ENCODE measurements around the gene UBE3D. TPM values are rescaled to one million over a fixed set of nuclear protein-coding genes. Genes with fewer than 3 reads are reported as not detected.

Gene UBE3D
- total RNA-seq, 1 experiment from 2014 or later, result 10.9 TPM

- POLR2A ChIA-PET, result no interaction called here
- H3K36me3 ChIP-seq (ENCODE audit: control insufficient read depth, insufficient read depth, low read length), result peaks cover 2% of the 10 kb centered on the region
- no peaks in the 10 kb centered on the region for H3K4me1 ChIP-seq
- Mint-ChIP-seq H3K4me1 (ENCODE audit: low read depth, unreplicated experiment) (peaks cover 12% of the 10 kb centered on the region), H3K27ac (ENCODE audit: unreplicated experiment) (no peak overlapping the region), H3K4me3 (ENCODE audit: unreplicated experiment) (no peak overlapping the region), H3K36me3 (ENCODE audit: insufficient read depth, unreplicated experiment) (peaks cover 5% of the 10 kb centered on the region), H3K27me3 (ENCODE audit: insufficient read depth, unreplicated experiment) (no peaks in the 10 kb centered on the region), H3K9me3 (ENCODE audit: unreplicated experiment) (no peaks in the 10 kb centered on the region)
- CTCF ChIA-PET, result no interaction called here
- H3K9me3 ChIP-seq, result no peaks in the 10 kb centered on the region
- no peaks in the 10 kb centered on the region for H3K27me3 ChIP-seq (replicated peaks; ENCODE audit: control insufficient read depth, insufficient read depth, low read length)
- intact Hi-C loops (cut with micrococcal nuclease; ENCODE audit: unreplicated experiment), result no loop called here
- DNase-seq, result no peak
- no TSS peak for BruUV-seq (replicated peaks)
- no peak overlapping the region for H3K4me3 ChIP-seq (ENCODE audit: low read depth, low read length)
- TF ChIP-seq, protein P1, sequence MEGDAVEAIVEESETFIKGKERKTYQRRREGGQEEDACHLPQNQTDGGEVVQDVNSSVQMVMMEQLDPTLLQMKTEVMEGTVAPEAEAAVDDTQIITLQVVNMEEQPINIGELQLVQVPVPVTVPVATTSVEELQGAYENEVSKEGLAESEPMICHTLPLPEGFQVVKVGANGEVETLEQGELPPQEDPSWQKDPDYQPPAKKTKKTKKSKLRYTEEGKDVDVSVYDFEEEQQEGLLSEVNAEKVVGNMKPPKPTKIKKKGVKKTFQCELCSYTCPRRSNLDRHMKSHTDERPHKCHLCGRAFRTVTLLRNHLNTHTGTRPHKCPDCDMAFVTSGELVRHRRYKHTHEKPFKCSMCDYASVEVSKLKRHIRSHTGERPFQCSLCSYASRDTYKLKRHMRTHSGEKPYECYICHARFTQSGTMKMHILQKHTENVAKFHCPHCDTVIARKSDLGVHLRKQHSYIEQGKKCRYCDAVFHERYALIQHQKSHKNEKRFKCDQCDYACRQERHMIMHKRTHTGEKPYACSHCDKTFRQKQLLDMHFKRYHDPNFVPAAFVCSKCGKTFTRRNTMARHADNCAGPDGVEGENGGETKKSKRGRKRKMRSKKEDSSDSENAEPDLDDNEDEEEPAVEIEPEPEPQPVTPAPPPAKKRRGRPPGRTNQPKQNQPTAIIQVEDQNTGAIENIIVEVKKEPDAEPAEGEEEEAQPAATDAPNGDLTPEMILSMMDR (IDR thresholded peaks at IDR 0.05; ENCODE audit: insufficient read depth in 1 of 2, low read depth in 1 of 2, low read length in 1 of 2, severe bottlenecking in 1 of 2, unreplicated experiment in 1 of 2), result no peak
These were observed 57.0 kb downstream of the UBE3D start for GRCh38 chr6:83008626-83009025.

DNA sequence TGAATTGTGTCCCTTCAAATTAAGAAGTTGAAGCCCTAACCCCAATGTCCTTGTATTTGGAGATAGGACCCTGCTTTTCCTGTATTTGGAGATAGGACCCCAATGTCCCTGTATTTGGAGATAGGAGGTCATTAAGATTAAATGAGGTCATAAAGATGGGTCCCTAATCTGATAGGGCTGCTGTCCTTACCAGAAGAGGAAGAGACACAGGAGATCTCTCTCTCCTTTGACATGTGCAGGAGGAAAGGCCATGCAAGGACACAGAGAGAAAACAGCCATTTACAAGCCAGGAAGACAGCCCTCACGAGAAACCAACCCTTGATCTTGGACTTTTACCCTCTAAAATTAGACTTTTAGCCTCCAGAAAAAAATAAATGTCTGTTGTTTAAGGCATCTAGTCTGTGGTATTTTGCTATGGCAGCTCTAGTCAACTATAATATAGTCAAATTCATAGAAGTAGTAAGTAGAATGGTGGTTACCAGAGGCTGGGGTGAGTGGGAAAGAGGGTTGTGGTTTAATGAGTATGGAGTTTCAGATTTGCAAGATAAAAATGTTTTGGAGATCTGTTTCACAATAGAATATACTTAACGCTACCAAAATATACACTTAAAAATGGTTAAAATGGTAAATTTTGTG is 59.3 kb downstream of the UBE3D start:
- H3K27ac Mint-ChIP-seq (ENCODE audit: unreplicated experiment), result no peak overlapping the region
- no peaks in the 10 kb centered on the region for H3K9me3 ChIP-seq
- TF ChIP-seq, protein P1 (IDR thresholded peaks at IDR 0.05; ENCODE audit: insufficient read depth in 1 of 2, low read depth in 1 of 2, low read length in 1 of 2, severe bottlenecking in 1 of 2, unreplicated experiment in 1 of 2), result no peak
- peaks cover 12% of the 10 kb centered on the region for H3K4me1 Mint-ChIP-seq (ENCODE audit: low read depth, unreplicated experiment)
- ChIA-PET POLR2A (no interaction called here), CTCF (no interaction called here)
- intact Hi-C loops (cut with micrococcal nuclease; ENCODE audit: unreplicated experiment), result no loop called here
- no TSS peak for BruUV-seq (replicated peaks)
- H3K4me1 ChIP-seq, result no peaks in the 10 kb centered on the region
- no peaks in the 10 kb centered on the region for H3K9me3 Mint-ChIP-seq (ENCODE audit: unreplicated experiment)
- no peaks in the 10 kb centered on the region for H3K36me3 ChIP-seq (ENCODE audit: control insufficient read depth, insufficient read depth, low read length)
- no peaks in the 10 kb centered on the region for H3K27me3 Mint-ChIP-seq (ENCODE audit: insufficient read depth, unreplicated experiment)
- no peak for DNase-seq
- no peak overlapping the region for H3K4me3 Mint-ChIP-seq (ENCODE audit: unreplicated experiment)
- H3K27me3 ChIP-seq (replicated peaks; ENCODE audit: control insufficient read depth, insufficient read depth, low read length), result no peaks in the 10 kb centered on the region
- H3K36me3 Mint-ChIP-seq (ENCODE audit: insufficient read depth, unreplicated experiment), result no peaks in the 10 kb centered on the region
- no peak overlapping the region for H3K4me3 ChIP-seq (ENCODE audit: low read depth, low read length)

DNA sequence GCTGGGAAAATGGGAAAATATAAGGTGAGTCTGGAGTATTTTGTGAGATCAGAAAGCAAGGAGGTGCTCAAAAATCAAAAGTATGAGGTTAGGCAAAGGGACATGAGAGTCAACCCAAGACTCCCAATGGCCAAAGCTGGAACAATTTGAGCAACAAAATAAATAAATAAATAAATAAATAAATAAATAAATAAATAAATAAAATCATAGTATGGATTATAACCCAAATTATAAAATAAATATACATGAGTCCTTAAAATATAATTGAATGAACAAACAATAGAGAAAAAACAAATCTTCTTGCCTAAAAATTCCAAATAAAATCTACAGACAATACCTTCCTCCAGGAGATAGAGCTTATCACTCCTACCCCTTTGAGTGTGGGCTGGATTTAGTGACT is 69.5 kb downstream of the UBE3D start:
- no peak overlapping the region for H3K4me3 Mint-ChIP-seq (ENCODE audit: unreplicated experiment)

More for the DNA sequence above, 69.5 kb downstream of the UBE3D start:
- POLR2A ChIA-PET, result no interaction called here
- TF ChIP-seq, protein P1 (IDR thresholded peaks at IDR 0.05; ENCODE audit: insufficient read depth in 1 of 2, low read depth in 1 of 2, low read length in 1 of 2, severe bottlenecking in 1 of 2, unreplicated experiment in 1 of 2), result no peak
- no peak for DNase-seq
- Histone ChIP-seq H3K4me3 (ENCODE audit: low read depth, low read length) (no peak overlapping the region), H3K27me3 (replicated peaks; ENCODE audit: control insufficient read depth, insufficient read depth, low read length) (no peaks in the 10 kb centered on the region), H3K36me3 (ENCODE audit: control insufficient read depth, insufficient read depth, low read length) (no peaks in the 10 kb centered on the region; the same call in 1 of the 2 replicates), H3K4me1 (no peaks in the 10 kb centered on the region), H3K9me3 (no peaks in the 10 kb centered on the region)
- Mint-ChIP-seq H3K27ac (ENCODE audit: unreplicated experiment) (no peak overlapping the region), H3K9me3 (ENCODE audit: unreplicated experiment) (no peaks in the 10 kb centered on the region), H3K4me1 (ENCODE audit: low read depth, unreplicated experiment) (no peaks in the 10 kb centered on the region), H3K27me3 (ENCODE audit: insufficient read depth, unreplicated experiment) (no peaks in the 10 kb centered on the region), H3K36me3 (ENCODE audit: insufficient read depth, unreplicated experiment) (no peaks in the 10 kb centered on the region)
- intact Hi-C loops (cut with micrococcal nuclease; ENCODE audit: unreplicated experiment), result no loop called here
- CTCF ChIA-PET, result no interaction called here
- BruUV-seq (replicated peaks), result no TSS peak

Measured in Caco-2 (cell line).